ENCODE results near the gene UBB.

- TF ChIP-seq, protein P1, sequence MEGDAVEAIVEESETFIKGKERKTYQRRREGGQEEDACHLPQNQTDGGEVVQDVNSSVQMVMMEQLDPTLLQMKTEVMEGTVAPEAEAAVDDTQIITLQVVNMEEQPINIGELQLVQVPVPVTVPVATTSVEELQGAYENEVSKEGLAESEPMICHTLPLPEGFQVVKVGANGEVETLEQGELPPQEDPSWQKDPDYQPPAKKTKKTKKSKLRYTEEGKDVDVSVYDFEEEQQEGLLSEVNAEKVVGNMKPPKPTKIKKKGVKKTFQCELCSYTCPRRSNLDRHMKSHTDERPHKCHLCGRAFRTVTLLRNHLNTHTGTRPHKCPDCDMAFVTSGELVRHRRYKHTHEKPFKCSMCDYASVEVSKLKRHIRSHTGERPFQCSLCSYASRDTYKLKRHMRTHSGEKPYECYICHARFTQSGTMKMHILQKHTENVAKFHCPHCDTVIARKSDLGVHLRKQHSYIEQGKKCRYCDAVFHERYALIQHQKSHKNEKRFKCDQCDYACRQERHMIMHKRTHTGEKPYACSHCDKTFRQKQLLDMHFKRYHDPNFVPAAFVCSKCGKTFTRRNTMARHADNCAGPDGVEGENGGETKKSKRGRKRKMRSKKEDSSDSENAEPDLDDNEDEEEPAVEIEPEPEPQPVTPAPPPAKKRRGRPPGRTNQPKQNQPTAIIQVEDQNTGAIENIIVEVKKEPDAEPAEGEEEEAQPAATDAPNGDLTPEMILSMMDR (conservative IDR thresholded peaks at IDR 0.05; ENCODE audit: low read length): no peak
- TF ChIP-seq EZH2phosphoT487 (IDR thresholded peaks at IDR 0.05; ENCODE audit: borderline replicate concordance, low read depth, low read length): no peak
Measured at GRCh38 chr17:16354585-16354984, 26.3 kb upstream of the UBB start.
